Measurements from ENCODE around the gene PRKAG1.

PRKAG1 gene

GRCh38 chr12:49000346-49000745, 18.2 kb downstream of the PRKAG1 start:
- DNase-seq = no peak

- no peak for DNase-seq
Measured at GRCh38 chr12:48999371-49000131, 19.0 kb downstream of the PRKAG1 start, which contains the start of gene DDN. TSS of gene DDN (minus strand) at chr12:48999375. CDS start at chr12:48999287, 88 bp downstream.

- DNase-seq = no peak
Measured at GRCh38 chr12:48998497-48999353, 19.9 kb downstream of the PRKAG1 start.

- DNase-seq = no peak
Measured at GRCh38 chr12:48997719-48998496, 20.7 kb downstream of the PRKAG1 start.

- peak; percentile 94 for DNase-seq
Measured at GRCh38 chr12:48996794-48997718, 21.5 kb downstream of the PRKAG1 start.

GRCh38 chr12:48995086-48995879, 23.3 kb downstream of the PRKAG1 start:
- peak; percentile 100 for DNase-seq

GRCh38 chr12:48994224-48995085, 24.1 kb downstream of the PRKAG1 start:
- no peak for DNase-seq

- DNase-seq = no peak
Measured at GRCh38 chr12:48993787-48994186, 24.8 kb downstream of the PRKAG1 start.

GRCh38 chr12:48991247-48992050, 27.1 kb downstream of the PRKAG1 start:
- no peak for DNase-seq

GRCh38 chr12:48990552-48990951, 28.0 kb downstream of the PRKAG1 start:
- no peak for DNase-seq

- DNase-seq = peak; percentile 88
Measured at GRCh38 chr12:48988030-48988649, 30.4 kb downstream of the PRKAG1 start.

- DNase-seq = no peak
Measured at GRCh38 chr12:48986720-48987291, 31.8 kb downstream of the PRKAG1 start.

GRCh38 chr12:48985901-48986300, 32.7 kb downstream of the PRKAG1 start:
- no peak for DNase-seq

GRCh38 chr12:48985475-48985897, 33.1 kb downstream of the PRKAG1 start:
- no peak for DNase-seq

GRCh38 chr12:48982397-48983080, 36.0 kb downstream of the PRKAG1 start:
- peak; percentile 10 for DNase-seq

- no peak for DNase-seq
Measured at GRCh38 chr12:48981757-48982157, 36.8 kb downstream of the PRKAG1 start.

GRCh38 chr12:48980953-48981756, 37.4 kb downstream of the PRKAG1 start:
- DNase-seq = no peak

All from 8988T (cell line).